GM18951 (cell line): ENCODE measurements around the gene CCDC182.

Source experiments
- POLR2A ChIP-seq: IDR thresholded peaks from 4 replicates; pipeline ENCODE4 v1.6.1; 2011; ENCODE audit warnings: mild to moderate bottlenecking; ENCODE audit not compliant: insufficient read length, insufficient read depth; ENCODE audit errors: extremely low read depth
- in situ Hi-C: fragments of 300-500 bp; cut with MboI; formaldehyde crosslinking; loops from one replicate; pipeline ENCODE4 v1.12.0; 2022; ENCODE audit warnings: low sequenced_read_pairs, mixed read lengths, inconsistent platforms; ENCODE audit not compliant: unreplicated experiment

The CCDC182 gene

GRCh38 chr17:57772774-57773173 lies 27.7 kb upstream of the CCDC182 start:
- TF ChIP-seq POLR2A: no peak
- in situ Hi-C loops: no loop called here

- in situ Hi-C loops: no loop called here
- TF ChIP-seq POLR2A: no peak
Observed at GRCh38 chr17:57767561-57767960, 22.5 kb upstream of the CCDC182 start.

- in situ Hi-C loops: no loop called here
- TF ChIP-seq POLR2A: no peak
Observed at GRCh38 chr17:57766318-57766943, 21.3 kb upstream of the CCDC182 start.

DNA sequence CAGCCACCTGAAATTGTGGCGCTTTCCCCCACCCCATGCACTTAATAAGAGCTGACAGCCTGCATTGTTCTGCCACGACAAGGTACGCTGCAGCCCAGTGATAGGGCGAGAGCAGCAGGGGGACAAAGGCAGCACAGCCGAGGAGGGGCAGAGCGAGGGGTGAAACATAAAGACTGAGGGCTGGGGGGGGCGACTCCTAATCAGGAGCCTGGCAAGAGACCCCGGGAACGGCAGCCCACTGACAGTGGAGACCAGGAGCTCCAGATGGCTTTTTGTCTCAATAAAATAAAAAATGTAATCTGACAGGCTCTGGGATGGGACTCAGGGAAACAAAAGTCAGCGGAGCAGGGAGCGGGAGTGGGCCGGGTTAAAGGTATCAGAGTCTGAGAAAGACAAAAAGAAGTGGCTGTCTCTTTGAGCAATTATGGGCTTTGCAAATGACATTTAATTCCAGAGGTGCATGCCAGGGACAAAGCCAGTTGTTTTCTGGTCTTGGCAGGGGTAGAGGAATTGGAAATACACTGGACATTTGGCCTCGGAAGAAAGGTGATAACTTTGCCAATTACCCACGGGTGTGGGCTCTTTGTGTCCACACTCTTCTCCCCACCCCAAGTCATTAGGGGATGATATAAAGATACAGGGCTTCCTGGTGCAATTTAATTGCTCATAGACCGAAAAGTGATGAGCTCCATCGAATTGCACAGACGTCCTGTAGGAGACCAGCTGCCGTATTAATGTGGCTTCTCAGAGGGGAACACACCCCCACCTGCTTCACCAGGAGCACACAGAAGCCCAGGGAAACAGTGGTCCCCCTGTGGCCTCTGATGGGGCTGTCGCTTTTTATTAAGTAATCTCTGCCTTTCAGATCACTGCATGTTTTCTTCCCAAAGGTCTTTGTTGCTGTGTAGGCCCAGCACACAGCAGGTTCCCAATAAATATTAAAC lies 17.6 kb upstream of the CCDC182 start:
- in situ Hi-C loops: no loop called here
- TF ChIP-seq POLR2A: no peak

DNA sequence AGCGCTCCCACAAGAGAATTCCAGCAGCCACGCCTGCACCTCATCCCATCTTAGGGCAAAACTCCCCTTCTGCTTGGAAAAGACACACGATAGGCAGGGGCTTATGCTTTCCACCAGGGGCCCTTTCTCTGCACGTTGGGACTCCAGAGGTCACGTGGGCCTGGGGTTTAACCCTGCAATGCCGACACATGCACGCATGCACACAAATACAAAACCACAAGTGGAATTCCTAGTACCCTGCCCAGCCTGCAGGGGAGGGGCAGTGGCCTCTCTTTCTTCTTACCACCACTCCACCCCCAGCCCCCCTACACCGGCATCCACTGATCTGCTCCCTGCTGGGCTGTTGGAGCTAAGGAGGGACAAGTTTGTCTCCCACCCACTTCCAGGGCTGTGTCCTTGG lies 16.8 kb upstream of the CCDC182 start:
- no peak for TF ChIP-seq POLR2A
- in situ Hi-C loops: no loop called here

GRCh38 chr17:57760046-57760445 lies 14.9 kb upstream of the CCDC182 start:
- in situ Hi-C loops: no loop called here
- TF ChIP-seq POLR2A: no peak

- in situ Hi-C loops: no loop called here
Observed at GRCh38 chr17:57758654-57759053, 13.6 kb upstream of the CCDC182 start.

GRCh38 chr17:57757735-57758134 lies 12.6 kb upstream of the CCDC182 start:
- in situ Hi-C loops: no loop called here
- no peak for TF ChIP-seq POLR2A

More at GRCh38 chr17:57758654-57759053, 13.6 kb upstream of the CCDC182 start:
- TF ChIP-seq POLR2A: no peak

GRCh38 chr17:57756951-57757350 lies 11.9 kb upstream of the CCDC182 start:
- in situ Hi-C loops: no loop called here
- TF ChIP-seq POLR2A: no peak

GRCh38 chr17:57755480-57756070 lies 10.5 kb upstream of the CCDC182 start:
- no peak for TF ChIP-seq POLR2A
- in situ Hi-C loops: no loop called here

DNA sequence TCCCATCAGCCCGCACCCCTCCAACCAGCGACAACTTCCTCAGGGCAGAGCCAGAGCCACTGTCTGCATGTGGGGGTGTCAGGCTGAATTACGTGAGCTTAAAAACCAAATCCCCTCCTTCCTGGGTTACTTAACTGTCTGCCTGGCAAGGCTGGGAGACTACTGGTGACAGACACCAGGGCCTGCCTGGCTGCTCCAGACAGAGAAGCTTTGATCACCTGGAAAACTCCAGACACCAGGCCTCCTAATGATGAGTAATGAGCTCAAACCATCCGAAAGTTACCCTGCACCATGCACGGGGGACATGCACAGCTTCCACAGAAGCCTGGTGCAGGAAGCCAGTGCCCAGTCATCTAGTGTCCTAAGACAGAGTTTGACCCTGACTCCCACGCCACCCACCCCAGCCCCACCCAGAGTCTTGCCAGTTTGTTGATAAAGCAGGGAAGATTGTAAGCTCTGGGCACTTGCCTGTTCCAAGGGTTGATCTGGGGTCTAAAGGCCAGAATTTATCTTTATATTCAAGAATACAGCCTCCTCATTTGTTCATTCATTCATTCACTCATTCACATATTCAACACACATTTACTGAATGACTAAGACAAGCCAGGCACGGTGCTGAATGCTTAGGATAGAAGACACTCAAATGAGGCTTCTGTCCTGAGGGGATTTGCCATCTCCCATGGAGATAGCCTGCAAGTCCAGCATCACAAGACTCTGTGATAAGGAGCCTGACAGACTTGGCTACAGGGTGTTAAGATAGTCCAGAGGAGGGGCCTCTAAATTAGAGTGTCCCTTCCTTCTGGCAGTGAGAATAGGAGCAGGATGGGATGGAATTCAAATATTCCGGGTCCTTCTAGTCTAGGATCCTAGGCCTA lies 7.2 kb upstream of the CCDC182 start:
- TF ChIP-seq POLR2A: no peak
- in situ Hi-C loops: no loop called here

- in situ Hi-C loops: no loop called here
- TF ChIP-seq POLR2A: no peak
Observed at GRCh38 chr17:57751348-57751971, 6.4 kb upstream of the CCDC182 start.
